OCI-LY7 (cell line): ENCODE data around the gene ATP5F1C.

Experiments used
- EZH2phosphoT487 ChIP-seq: fragments of 200-600 bp; sonication (generic); IDR thresholded peaks from 2 replicates; pipeline ENCODE4 v1.6.1; 2018; ENCODE audit warnings: low read depth, borderline replicate concordance, mild to moderate bottlenecking, mixed run types, antibody characterized with exemption, low read length, moderate library complexity, mixed read lengths
- TF ChIP-seq, protein P1 (sequence below): fragments of 200-600 bp; sonication (generic); conservative IDR thresholded peaks from 2 replicates; pipeline ENCODE4 v1.5.1; 2014; ENCODE audit warnings: mild to moderate bottlenecking, antibody characterized with exemption, low read length, moderate library complexity, mixed read lengths

DNA sequence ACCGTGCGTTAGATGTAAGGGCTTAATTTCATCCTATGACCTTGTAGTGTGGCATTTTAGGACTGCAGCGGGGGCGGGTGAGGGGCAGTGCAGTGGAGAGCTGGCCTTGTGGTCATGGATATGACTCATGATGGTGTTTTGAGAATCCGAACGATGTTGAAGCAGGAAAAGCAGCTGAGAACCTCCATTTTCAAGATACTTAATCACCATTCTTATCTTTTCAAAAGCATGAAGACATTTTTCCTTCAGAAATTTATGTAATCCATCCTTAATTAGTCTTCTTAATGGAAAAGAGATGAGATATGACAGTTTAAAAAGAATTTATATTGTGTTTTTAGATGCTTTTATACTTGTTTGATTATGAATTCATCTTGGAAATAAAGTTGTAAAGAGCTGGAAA, 9.6 kb downstream of the ATP5F1C start:
- TF ChIP-seq, protein P1, sequence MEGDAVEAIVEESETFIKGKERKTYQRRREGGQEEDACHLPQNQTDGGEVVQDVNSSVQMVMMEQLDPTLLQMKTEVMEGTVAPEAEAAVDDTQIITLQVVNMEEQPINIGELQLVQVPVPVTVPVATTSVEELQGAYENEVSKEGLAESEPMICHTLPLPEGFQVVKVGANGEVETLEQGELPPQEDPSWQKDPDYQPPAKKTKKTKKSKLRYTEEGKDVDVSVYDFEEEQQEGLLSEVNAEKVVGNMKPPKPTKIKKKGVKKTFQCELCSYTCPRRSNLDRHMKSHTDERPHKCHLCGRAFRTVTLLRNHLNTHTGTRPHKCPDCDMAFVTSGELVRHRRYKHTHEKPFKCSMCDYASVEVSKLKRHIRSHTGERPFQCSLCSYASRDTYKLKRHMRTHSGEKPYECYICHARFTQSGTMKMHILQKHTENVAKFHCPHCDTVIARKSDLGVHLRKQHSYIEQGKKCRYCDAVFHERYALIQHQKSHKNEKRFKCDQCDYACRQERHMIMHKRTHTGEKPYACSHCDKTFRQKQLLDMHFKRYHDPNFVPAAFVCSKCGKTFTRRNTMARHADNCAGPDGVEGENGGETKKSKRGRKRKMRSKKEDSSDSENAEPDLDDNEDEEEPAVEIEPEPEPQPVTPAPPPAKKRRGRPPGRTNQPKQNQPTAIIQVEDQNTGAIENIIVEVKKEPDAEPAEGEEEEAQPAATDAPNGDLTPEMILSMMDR = no peak
- TF ChIP-seq EZH2phosphoT487 = no peak
